WTC11 (cell line): ENCODE measurements around the gene H1-8. TPM values are rescaled to one million over a fixed set of nuclear protein-coding genes. Genes with fewer than 3 reads are reported as not detected.

ENCODE experiments used
- ATAC-seq: fragments of 200-7000 bp; cut with Tn5 transposase; 2 replicates; pipeline ENCODE4 v1.10.0; 2021; ENCODE audit warnings: mild to moderate bottlenecking, moderate library complexity
- CTCF ChIA-PET: fragments of 300-600 bp; sonication (Branson Sonifier 250); formaldehyde crosslinking; loops from one replicate; lab custom pipeline; 2021; ENCODE audit warnings: antibody characterized with exemption; lab: Charles Lee
- POLR2A ChIA-PET: fragments of 350-600 bp; sonication (Branson Sonifier 250); formaldehyde crosslinking; loops from one replicate; lab custom pipeline; 2021; ENCODE audit warnings: antibody characterized with exemption; lab: Charles Lee
- DNase-seq: peaks from one replicate; pipeline ENCODE4 v3.0.0; 2021; ENCODE audit warnings: low spot score
- H3K27ac Mint-ChIP-seq: 2 replicates; pipeline ENCODE4 v1.8.0; 2021; ENCODE audit warnings: mixed read lengths
- H3K27me3 Mint-ChIP-seq: 2 replicates; pipeline ENCODE4 v1.8.0; 2021; ENCODE audit warnings: low read depth, mild to moderate bottlenecking, moderate library complexity, mixed read lengths
- H3K36me3 Mint-ChIP-seq: 2 replicates; pipeline ENCODE4 v1.8.0; 2021; ENCODE audit warnings: mixed read lengths
- H3K4me1 Mint-ChIP-seq: 2 replicates; pipeline ENCODE4 v1.8.0; 2022; ENCODE audit warnings: mixed read lengths
- H3K4me3 Mint-ChIP-seq: 2 replicates; pipeline ENCODE4 v1.8.0; 2021; ENCODE audit warnings: mild to moderate bottlenecking, moderate library complexity, mixed read lengths
- H3K9me3 Mint-ChIP-seq: 2 replicates; pipeline ENCODE4 v1.8.0; 2021; ENCODE audit warnings: mixed read lengths
- ATF2 ChIP-seq: sonication (generic); formaldehyde crosslinking; IDR thresholded peaks from 2 replicates; pipeline ENCODE4 v1.8.1; 2022; ENCODE audit warnings: low read depth, missing genetic modification reagents, borderline replicate concordance
- EMX1 ChIP-seq: fragments of 250-450 bp; sonication (Bioruptor Pico); IDR thresholded peaks from 2 replicates; pipeline ENCODE4 v1.8.0; 2021; ENCODE audit warnings: mild to moderate bottlenecking
- ETV6 ChIP-seq: sonication (generic); formaldehyde crosslinking; IDR thresholded peaks from 2 replicates; pipeline ENCODE4 v1.8.1; 2022; ENCODE audit warnings: mild to moderate bottlenecking, missing genetic modification reagents
- NFATC4 ChIP-seq: fragments of 250-450 bp; sonication (Bioruptor Pico); IDR thresholded peaks from 2 replicates; pipeline ENCODE4 v1.9.0; 2021; ENCODE audit warnings: mild to moderate bottlenecking
- SOX15 ChIP-seq: fragments of 250-450 bp; sonication (Bioruptor Pico); IDR thresholded peaks from 2 replicates; pipeline ENCODE4 v1.9.0; 2021; ENCODE audit warnings: mild to moderate bottlenecking
- STAT6 ChIP-seq: sonication (generic); formaldehyde crosslinking; conservative IDR thresholded peaks from 2 replicates; pipeline ENCODE4 v1.8.1; 2023; ENCODE audit warnings: mild to moderate bottlenecking, low read depth, missing genetic modification reagents, moderate library complexity
- TCF7 ChIP-seq: sonication (generic); formaldehyde crosslinking; IDR thresholded peaks from 2 replicates; pipeline ENCODE4 v1.8.0; 2022; ENCODE audit warnings: mild to moderate bottlenecking, low read depth, missing genetic modification reagents, moderate library complexity
- TEAD4 ChIP-seq: sonication (generic); formaldehyde crosslinking; IDR thresholded peaks from 2 replicates; pipeline ENCODE4 v1.8.0; 2022; ENCODE audit warnings: mild to moderate bottlenecking, missing genetic modification reagents
- ZBTB21 ChIP-seq: sonication (generic); formaldehyde crosslinking; IDR thresholded peaks from 2 replicates; pipeline ENCODE4 v1.8.1; 2023; ENCODE audit warnings: mild to moderate bottlenecking, missing genetic modification reagents, borderline replicate concordance
- ZNF232 ChIP-seq: sonication (generic); formaldehyde crosslinking; IDR thresholded peaks from 2 replicates; pipeline ENCODE4 v1.8.0; 2022; ENCODE audit warnings: mild to moderate bottlenecking, missing genetic modification reagents
- ZNF317 ChIP-seq: sonication (generic); formaldehyde crosslinking; IDR thresholded peaks from 2 replicates; pipeline ENCODE4 v1.8.1; 2023; ENCODE audit warnings: low read depth, mild to moderate bottlenecking, moderate library complexity, missing genetic modification reagents, borderline replicate concordance
- ZNF396 ChIP-seq: fragments of 250-450 bp; sonication (Bioruptor Pico); IDR thresholded peaks from 2 replicates; pipeline ENCODE4 v1.8.0; 2021; ENCODE audit warnings: mild to moderate bottlenecking, moderate library complexity, borderline replicate concordance
- ZNF512 ChIP-seq: sonication (generic); formaldehyde crosslinking; IDR thresholded peaks from 2 replicates; pipeline ENCODE4 v1.8.1; 2022; ENCODE audit warnings: missing genetic modification reagents, borderline replicate concordance
- total RNA-seq: library from RNA; stranded (reverse); gene quantifications from 3 replicates; pipeline ENCODE4 v1.2.3, GENCODE V29; 2021
- TF ChIP-seq, protein P1 (sequence below): sonication (generic); formaldehyde crosslinking; IDR thresholded peaks from 2 replicates; pipeline ENCODE4 v1.8.1; 2023; ENCODE audit warnings: mild to moderate bottlenecking, missing genetic modification reagents
- TF ChIP-seq, protein P2 (sequence below): fragments of 250-450 bp; sonication (Bioruptor Pico); IDR thresholded peaks from 2 replicates; pipeline ENCODE4 v1.9.0; 2021; ENCODE audit warnings: mild to moderate bottlenecking
- TF ChIP-seq, protein P3 (sequence below): sonication (generic); formaldehyde crosslinking; IDR thresholded peaks from 2 replicates; pipeline ENCODE4 v1.8.0; 2023; ENCODE audit warnings: missing genetic modification reagents, mild to moderate bottlenecking, borderline replicate concordance

Gene H1-8
- total RNA-seq, 1 experiment from 2014 or later: not detected

DNA sequence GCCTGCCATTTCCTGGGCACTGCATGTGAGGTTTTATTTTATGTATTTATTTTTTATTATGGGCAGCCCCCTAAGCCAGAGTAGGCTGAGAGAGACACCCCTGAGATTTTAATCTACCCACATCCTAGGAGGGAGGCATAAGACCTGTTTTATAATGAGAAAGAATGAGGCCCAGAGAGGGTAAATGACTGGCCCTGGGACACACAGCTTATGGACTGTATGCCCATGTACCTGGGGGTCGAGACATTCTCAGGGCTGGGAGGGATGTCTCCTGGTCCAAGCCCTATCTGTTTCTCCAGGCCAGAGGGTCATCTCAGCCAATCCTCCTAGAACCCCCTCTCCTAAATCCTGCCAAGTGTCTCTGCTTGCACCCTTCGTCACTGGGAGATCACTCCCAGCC lies 57.4 kb downstream of the H1-8 start:
- Mint-ChIP-seq H3K27ac (no peak overlapping the region), H3K4me3 (no peak overlapping the region), H3K27me3 (peaks cover 21% of the 10 kb centered on the region), H3K4me1 (peaks cover 84% of the 10 kb centered on the region), H3K36me3 (no peaks in the 10 kb centered on the region), H3K9me3 (no peaks in the 10 kb centered on the region)
- DNase-seq (no peak), ATAC-seq (no peak)
- TF ChIP-seq ETV6 (CRISPR knock-in tag) (no peak), ZNF396 (CRISPR knock-in tag) (no peak), NFATC4 (CRISPR knock-in tag) (no peak), ATF2 (CRISPR knock-in tag) (no peak), TCF7 (no peak), STAT6 (no peak), ZNF232 (CRISPR knock-in tag) (no peak), SOX15 (no peak), ZBTB21 (CRISPR knock-in tag) (no peak), ZNF512 (CRISPR knock-in tag) (no peak), ZNF317 (CRISPR knock-in tag) (no peak), EMX1 (CRISPR knock-in tag) (no peak), TEAD4 (CRISPR knock-in tag) (no peak)
- TF ChIP-seq, protein P1, sequence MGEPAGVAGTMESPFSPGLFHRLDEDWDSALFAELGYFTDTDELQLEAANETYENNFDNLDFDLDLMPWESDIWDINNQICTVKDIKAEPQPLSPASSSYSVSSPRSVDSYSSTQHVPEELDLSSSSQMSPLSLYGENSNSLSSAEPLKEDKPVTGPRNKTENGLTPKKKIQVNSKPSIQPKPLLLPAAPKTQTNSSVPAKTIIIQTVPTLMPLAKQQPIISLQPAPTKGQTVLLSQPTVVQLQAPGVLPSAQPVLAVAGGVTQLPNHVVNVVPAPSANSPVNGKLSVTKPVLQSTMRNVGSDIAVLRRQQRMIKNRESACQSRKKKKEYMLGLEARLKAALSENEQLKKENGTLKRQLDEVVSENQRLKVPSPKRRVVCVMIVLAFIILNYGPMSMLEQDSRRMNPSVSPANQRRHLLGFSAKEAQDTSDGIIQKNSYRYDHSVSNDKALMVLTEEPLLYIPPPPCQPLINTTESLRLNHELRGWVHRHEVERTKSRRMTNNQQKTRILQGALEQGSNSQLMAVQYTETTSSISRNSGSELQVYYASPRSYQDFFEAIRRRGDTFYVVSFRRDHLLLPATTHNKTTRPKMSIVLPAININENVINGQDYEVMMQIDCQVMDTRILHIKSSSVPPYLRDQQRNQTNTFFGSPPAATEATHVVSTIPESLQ (CRISPR knock-in tag): no peak
- TF ChIP-seq, protein P2, sequence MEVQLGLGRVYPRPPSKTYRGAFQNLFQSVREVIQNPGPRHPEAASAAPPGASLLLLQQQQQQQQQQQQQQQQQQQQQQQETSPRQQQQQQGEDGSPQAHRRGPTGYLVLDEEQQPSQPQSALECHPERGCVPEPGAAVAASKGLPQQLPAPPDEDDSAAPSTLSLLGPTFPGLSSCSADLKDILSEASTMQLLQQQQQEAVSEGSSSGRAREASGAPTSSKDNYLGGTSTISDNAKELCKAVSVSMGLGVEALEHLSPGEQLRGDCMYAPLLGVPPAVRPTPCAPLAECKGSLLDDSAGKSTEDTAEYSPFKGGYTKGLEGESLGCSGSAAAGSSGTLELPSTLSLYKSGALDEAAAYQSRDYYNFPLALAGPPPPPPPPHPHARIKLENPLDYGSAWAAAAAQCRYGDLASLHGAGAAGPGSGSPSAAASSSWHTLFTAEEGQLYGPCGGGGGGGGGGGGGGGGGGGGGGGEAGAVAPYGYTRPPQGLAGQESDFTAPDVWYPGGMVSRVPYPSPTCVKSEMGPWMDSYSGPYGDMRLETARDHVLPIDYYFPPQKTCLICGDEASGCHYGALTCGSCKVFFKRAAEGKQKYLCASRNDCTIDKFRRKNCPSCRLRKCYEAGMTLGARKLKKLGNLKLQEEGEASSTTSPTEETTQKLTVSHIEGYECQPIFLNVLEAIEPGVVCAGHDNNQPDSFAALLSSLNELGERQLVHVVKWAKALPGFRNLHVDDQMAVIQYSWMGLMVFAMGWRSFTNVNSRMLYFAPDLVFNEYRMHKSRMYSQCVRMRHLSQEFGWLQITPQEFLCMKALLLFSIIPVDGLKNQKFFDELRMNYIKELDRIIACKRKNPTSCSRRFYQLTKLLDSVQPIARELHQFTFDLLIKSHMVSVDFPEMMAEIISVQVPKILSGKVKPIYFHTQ: no peak
- TF ChIP-seq, protein P3, sequence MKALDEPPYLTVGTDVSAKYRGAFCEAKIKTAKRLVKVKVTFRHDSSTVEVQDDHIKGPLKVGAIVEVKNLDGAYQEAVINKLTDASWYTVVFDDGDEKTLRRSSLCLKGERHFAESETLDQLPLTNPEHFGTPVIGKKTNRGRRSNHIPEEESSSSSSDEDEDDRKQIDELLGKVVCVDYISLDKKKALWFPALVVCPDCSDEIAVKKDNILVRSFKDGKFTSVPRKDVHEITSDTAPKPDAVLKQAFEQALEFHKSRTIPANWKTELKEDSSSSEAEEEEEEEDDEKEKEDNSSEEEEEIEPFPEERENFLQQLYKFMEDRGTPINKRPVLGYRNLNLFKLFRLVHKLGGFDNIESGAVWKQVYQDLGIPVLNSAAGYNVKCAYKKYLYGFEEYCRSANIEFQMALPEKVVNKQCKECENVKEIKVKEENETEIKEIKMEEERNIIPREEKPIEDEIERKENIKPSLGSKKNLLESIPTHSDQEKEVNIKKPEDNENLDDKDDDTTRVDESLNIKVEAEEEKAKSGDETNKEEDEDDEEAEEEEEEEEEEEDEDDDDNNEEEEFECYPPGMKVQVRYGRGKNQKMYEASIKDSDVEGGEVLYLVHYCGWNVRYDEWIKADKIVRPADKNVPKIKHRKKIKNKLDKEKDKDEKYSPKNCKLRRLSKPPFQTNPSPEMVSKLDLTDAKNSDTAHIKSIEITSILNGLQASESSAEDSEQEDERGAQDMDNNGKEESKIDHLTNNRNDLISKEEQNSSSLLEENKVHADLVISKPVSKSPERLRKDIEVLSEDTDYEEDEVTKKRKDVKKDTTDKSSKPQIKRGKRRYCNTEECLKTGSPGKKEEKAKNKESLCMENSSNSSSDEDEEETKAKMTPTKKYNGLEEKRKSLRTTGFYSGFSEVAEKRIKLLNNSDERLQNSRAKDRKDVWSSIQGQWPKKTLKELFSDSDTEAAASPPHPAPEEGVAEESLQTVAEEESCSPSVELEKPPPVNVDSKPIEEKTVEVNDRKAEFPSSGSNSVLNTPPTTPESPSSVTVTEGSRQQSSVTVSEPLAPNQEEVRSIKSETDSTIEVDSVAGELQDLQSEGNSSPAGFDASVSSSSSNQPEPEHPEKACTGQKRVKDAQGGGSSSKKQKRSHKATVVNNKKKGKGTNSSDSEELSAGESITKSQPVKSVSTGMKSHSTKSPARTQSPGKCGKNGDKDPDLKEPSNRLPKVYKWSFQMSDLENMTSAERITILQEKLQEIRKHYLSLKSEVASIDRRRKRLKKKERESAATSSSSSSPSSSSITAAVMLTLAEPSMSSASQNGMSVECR (CRISPR knock-in tag): no peak
- CTCF ChIA-PET: interaction anchor here (0.9 to 6.1 kb wide), 2 partner anchors 25 to 110 kb away, joined by 3 to 47 read pairs; no protein-coding TSS in a partner anchor
- POLR2A ChIA-PET: no interaction called here
